Small intestine (tissue), 7 donors: Measurements from ENCODE around the gene MAPT. TPM values are rescaled to one million over a fixed set of nuclear protein-coding genes. Genes with fewer than 3 reads are reported as not detected.
"Not testable (repeated sequence)": the region's sequence is repeated elsewhere in the genome, so short reads cannot be mapped to it uniquely, and the experiment has no call there.

ENCODE experiments used
- DNase-seq, 2 donors: peaks; one replicate each; pipeline versions ENCODE4 v3.0.0 to v3.0.0-alpha.2; 2013
- FAIRE-seq: peaks from 2 replicates; lab custom pipeline; 2012; peaks lifted over from hg19 to GRCh38; lab: Jason Lieb, UNC
- H3K27ac ChIP-seq, 3 donors: one replicate each; pipeline ENCODE4 v1.5.1; 2013; ENCODE audit warnings: low read length in 2 of 3, mild to moderate bottlenecking in 2 of 3, control low read depth in 1 of 3, inconsistent platforms in 1 of 3, low read depth in 1 of 3, moderate library complexity in 1 of 3
- H3K27me3 ChIP-seq, 3 donors: one replicate each; pipeline ENCODE4 v1.6.1; 2013; ENCODE audit warnings: low read length in 3 of 3, inconsistent platforms in 1 of 3; ENCODE audit not compliant: control insufficient read depth in 3 of 3, insufficient read depth in 3 of 3
- H3K36me3 ChIP-seq, 3 donors: one replicate each; pipeline ENCODE4 v1.6.1; 2013; ENCODE audit warnings: low read length in 3 of 3, inconsistent platforms in 1 of 3, low read depth in 1 of 3, mild to moderate bottlenecking in 1 of 3, moderate library complexity in 1 of 3; ENCODE audit not compliant: control insufficient read depth in 3 of 3, insufficient read depth in 2 of 3
- H3K4me1 ChIP-seq, 3 donors: one replicate each; pipeline ENCODE4 v1.6.1; 2013; ENCODE audit warnings: low read length in 2 of 3, inconsistent platforms in 1 of 3, low read depth in 1 of 3, mild to moderate bottlenecking in 1 of 3, moderate library complexity in 1 of 3; ENCODE audit not compliant: control insufficient read depth in 3 of 3, insufficient read depth in 2 of 3
- H3K4me3 ChIP-seq, 3 donors: one replicate each; pipeline ENCODE4 v1.5.1; 2013; ENCODE audit warnings: low read length in 3 of 3, control low read depth in 1 of 3, inconsistent platforms in 1 of 3, low read depth in 1 of 3, mild to moderate bottlenecking in 1 of 3, moderate library complexity in 1 of 3
- H3K9me3 ChIP-seq, 2 donors: one replicate each; pipeline ENCODE4 v1.6.1; 2013; ENCODE audit warnings: low read depth in 1 of 2, low read length in 1 of 2; ENCODE audit not compliant: control insufficient read depth in 2 of 2, insufficient read depth in 1 of 2
- WGBS, 3 donors: extraction: QIAGEN DNeasy Blood & Tissue Kit; methylation state at CpG; one replicate each; pipeline ENCODE4 v1.1.7; 2013; 5-methylcytosine and 5-hydroxymethylcytosine counted together
- polyA plus RNA-seq, 4 donors: library from polyadenylated mRNA; stranded (reverse) in 3 of 4; unstranded in 1 of 4; fragments of 200-250 nt in 3 of 4; fragments of 120-200 nt in 1 of 4; gene quantifications; one replicate each; pipeline versions ENCODE4 v1.2.1 to v1.2.3, GENCODE V29; 2013
- donor health status: healthy with polysubstance abuse.
- donor health status: control.
- donor health status: control.
- donor health status: Bipolar disorder and iron deficiency.
- donor health status: healthy.

MAPT gene
- polyA plus RNA-seq, 4 donors = 0.54 to 6.0 (median 0.87) TPM; not detected in 1

DNA sequence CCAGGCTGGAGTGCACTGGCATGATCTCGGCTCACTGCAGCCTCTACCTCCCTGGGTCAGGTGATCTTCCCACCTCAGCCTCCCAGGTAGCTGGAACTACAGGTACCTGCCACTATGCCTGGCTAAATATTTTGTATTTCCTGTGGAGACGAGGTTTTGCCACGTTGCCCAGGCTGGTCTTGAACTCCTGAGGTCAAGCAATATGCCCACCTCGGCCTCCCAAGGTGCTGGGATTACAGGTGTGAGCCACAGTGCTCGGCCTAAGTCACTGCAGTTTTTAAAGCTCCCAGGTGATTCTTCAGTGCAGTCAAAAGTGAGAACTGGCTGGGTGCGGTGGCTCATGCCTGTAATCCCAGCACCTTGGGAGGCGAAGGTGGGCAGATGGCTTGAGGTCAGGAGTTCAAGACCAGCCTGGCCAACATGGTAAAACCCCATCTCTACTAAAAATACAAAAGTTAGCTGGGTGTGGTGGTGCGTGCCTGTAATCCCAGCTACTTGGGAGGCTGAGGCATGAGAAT is 125.1 kb downstream of the MAPT start:
- DNase-seq, H3K9me3 ChIP-seq, H3K27ac ChIP-seq, FAIRE-seq, H3K4me1 ChIP-seq, H3K27me3 ChIP-seq, H3K4me3 ChIP-seq: not testable (repeated sequence)
- WGBS, 3 donors = 93 to 95% (median 95%) methylated on average over 8 of the region's 8 CpGs
- H3K36me3 ChIP-seq = peaks cover 0 to 32% (median 0%) of the 10 kb centered on the region in 3 donors

DNA sequence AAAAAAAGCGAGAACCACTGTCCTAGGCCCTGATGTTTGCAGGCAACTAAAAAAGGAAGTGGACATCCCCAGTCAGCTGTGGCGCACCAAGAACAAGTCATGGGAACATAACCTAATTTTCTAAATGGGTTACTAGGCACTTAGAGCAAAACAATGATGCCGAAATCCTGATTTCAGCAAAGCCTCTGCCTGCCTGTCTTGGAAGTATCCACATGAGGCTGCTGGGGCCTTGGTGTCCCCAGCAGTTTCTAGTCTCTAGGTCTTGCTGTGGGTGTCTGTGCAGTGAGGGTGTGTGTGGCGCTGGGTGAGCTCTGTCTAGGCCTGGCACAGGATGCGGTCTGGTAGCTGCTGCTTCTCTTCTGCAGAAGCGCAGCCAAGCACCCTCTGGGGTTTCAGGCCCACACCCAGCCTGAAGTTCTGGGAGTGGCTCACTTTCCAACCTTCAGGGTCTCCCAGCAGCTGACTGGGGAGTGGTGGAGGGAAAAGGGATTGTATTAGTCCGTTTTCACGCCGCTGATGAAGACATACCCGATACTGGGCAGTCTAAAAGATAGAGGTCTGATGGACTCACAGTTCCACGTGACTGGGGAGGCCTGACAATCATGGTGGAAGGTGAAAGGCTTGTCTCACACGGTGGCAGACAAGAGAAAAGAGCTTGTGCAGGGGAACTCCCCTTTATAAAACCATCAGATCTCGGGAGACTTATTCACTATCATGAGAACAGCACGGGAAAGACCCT is 125.8 kb downstream of the MAPT start:
- Histone ChIP-seq H3K36me3 (peaks cover 0 to 38% (median 0%) of the 10 kb centered on the region in 3 donors), H3K27me3 (no peaks in the 10 kb centered on the region), H3K27ac (peak overlapping the region in 1 of 3 donors; percentile 28), H3K4me3 (no peak overlapping the region), H3K9me3 (no peaks in the 10 kb centered on the region), H3K4me1 (no peaks in the 10 kb centered on the region)
- DNase-seq (peak in 1 of 2 donors; percentile 14), FAIRE-seq (no peak)
- WGBS, 3 donors = 80 to 88% (median 86%) methylated on average over 14 of the region's 14 CpGs

DNA sequence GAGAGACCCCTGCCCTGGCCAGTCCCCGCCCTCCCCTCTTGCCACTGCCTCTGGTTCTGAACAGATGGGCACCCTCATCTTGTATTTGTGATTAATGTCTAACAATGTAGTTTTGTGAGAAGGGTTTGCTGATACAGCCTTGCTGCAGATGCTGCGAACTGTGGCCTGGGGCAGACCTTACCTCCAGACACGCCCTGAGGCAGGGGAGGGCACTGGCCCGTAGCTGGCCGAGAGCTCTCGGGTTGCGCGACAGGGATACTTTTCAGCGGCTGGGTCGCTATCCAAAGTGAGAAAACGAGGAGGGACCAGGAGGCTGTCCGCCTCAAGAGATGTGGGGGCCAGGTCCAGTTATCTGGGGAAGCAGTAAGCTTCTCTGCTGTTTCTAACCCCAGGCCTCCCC is 126.6 kb downstream of the MAPT start:
- no peak for DNase-seq
- WGBS, 3 donors = 91 to 94% (median 91%) methylated on average over 12 of the region's 12 CpGs
- H3K9me3 ChIP-seq = no peaks in the 10 kb centered on the region
- no peak for FAIRE-seq
- H3K36me3 ChIP-seq = peaks cover 0 to 46% (median 0%) of the 10 kb centered on the region in 3 donors
- no peak overlapping the region for H3K27ac ChIP-seq
- no peaks in the 10 kb centered on the region for H3K4me1 ChIP-seq
- no peak overlapping the region for H3K4me3 ChIP-seq
- no peaks in the 10 kb centered on the region for H3K27me3 ChIP-seq

DNA sequence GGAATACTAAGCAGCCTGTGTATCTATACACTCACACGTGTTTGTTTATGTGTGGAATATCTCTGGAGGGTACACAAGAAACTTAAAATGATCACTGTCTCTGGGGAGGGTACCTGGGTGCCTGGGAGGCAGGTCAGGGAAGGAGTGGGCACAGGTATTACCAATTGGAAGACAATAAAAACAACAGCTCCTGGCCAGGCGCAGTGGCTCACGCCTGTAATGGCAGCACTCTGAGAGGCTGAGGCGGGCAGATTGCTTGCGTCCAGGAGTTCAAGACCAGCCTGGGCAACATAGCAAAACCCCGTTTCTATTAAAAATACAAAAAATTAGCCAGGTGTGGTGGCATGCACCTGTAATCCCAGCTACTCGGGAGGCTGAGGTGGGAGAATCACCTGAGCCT is 129.0 kb downstream of the MAPT start:
- DNase-seq, H3K4me3 ChIP-seq, H3K9me3 ChIP-seq, FAIRE-seq, H3K27me3 ChIP-seq, H3K4me1 ChIP-seq, H3K27ac ChIP-seq: not testable (repeated sequence)
- H3K36me3 ChIP-seq = peaks cover 0 to 66% (median 0%) of the 10 kb centered on the region in 3 donors
- WGBS, 3 donors = 92 to 93% (median 93%) methylated on average over 7 of the region's 7 CpGs

DNA sequence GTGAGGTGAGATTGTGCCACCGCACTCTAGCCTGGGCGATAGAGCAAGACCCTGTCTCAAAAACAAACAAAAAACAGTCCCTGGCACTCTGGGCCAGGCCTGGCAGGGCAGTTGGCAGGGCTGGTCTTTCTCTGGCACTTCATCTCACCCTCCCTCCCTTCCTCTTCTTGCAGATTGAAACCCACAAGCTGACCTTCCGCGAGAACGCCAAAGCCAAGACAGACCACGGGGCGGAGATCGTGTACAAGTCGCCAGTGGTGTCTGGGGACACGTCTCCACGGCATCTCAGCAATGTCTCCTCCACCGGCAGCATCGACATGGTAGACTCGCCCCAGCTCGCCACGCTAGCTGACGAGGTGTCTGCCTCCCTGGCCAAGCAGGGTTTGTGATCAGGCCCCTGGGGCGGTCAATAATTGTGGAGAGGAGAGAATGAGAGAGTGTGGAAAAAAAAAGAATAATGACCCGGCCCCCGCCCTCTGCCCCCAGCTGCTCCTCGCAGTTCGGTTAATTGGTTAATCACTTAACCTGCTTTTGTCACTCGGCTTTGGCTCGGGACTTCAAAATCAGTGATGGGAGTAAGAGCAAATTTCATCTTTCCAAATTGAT is 129.5 kb downstream of the MAPT start:
- peaks cover 0 to 68% (median under 1%) of the 10 kb centered on the region in 3 donors for H3K36me3 ChIP-seq
- DNase-seq (no peak), FAIRE-seq (no peak)
- H3K27ac ChIP-seq = no peak overlapping the region
- no peaks in the 10 kb centered on the region for H3K4me1 ChIP-seq
- H3K4me3 ChIP-seq = no peak overlapping the region
- 91 to 95% (median 94%) methylated on average over 24 of the region's 24 CpGs for WGBS, 3 donors
- H3K27me3 ChIP-seq = no peaks in the 10 kb centered on the region
- H3K9me3 ChIP-seq = no peaks in the 10 kb centered on the region

DNA sequence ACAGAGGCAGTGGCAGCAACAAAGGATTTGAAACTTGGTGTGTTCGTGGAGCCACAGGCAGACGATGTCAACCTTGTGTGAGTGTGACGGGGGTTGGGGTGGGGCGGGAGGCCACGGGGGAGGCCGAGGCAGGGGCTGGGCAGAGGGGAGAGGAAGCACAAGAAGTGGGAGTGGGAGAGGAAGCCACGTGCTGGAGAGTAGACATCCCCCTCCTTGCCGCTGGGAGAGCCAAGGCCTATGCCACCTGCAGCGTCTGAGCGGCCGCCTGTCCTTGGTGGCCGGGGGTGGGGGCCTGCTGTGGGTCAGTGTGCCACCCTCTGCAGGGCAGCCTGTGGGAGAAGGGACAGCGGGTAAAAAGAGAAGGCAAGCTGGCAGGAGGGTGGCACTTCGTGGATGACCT is 130.2 kb downstream of the MAPT start:
- FAIRE-seq (no peak), DNase-seq (no peak)
- Histone ChIP-seq H3K27me3 (no peaks in the 10 kb centered on the region), H3K4me1 (no peaks in the 10 kb centered on the region), H3K9me3 (no peaks in the 10 kb centered on the region), H3K4me3 (no peak overlapping the region), H3K36me3 (peaks cover 2 to 74% (median 2%) of the 10 kb centered on the region in 3 donors), H3K27ac (no peak overlapping the region)
- 72 to 80% (median 80%) methylated on average over 11 to 14 of the region's 14 CpGs for WGBS, 3 donors

DNA sequence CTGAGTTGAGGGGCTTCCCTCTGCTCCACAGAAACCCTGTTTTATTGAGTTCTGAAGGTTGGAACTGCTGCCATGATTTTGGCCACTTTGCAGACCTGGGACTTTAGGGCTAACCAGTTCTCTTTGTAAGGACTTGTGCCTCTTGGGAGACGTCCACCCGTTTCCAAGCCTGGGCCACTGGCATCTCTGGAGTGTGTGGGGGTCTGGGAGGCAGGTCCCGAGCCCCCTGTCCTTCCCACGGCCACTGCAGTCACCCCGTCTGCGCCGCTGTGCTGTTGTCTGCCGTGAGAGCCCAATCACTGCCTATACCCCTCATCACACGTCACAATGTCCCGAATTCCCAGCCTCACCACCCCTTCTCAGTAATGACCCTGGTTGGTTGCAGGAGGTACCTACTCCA is 130.7 kb downstream of the MAPT start:
- peaks cover 2 to 76% (median 2%) of the 10 kb centered on the region in 3 donors for H3K36me3 ChIP-seq
- no peak overlapping the region for H3K4me3 ChIP-seq
- no peaks in the 10 kb centered on the region for H3K4me1 ChIP-seq
- H3K27ac ChIP-seq = no peak overlapping the region
- FAIRE-seq (no peak), DNase-seq (no peak)
- 87 to 89% (median 88%) methylated on average over 10 of the region's 10 CpGs for WGBS, 3 donors
- no peaks in the 10 kb centered on the region for H3K27me3 ChIP-seq
- no peaks in the 10 kb centered on the region for H3K9me3 ChIP-seq

DNA sequence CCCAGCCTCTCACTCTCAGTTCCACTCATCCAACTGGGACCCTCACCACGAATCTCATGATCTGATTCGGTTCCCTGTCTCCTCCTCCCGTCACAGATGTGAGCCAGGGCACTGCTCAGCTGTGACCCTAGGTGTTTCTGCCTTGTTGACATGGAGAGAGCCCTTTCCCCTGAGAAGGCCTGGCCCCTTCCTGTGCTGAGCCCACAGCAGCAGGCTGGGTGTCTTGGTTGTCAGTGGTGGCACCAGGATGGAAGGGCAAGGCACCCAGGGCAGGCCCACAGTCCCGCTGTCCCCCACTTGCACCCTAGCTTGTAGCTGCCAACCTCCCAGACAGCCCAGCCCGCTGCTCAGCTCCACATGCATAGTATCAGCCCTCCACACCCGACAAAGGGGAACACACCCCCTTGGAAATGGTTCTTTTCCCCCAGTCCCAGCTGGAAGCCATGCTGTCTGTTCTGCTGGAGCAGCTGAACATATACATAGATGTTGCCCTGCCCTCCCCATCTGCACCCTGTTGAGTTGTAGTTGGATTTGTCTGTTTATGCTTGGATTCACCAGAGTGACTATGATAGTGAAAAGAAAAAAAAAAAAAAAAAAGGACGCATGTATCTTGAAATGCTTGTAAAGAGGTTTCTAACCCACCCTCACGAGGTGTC is 131.3 kb downstream of the MAPT start:
- no peaks in the 10 kb centered on the region for H3K4me1 ChIP-seq
- DNase-seq (no peak), FAIRE-seq (no peak)
- peaks cover 2 to 77% (median 3%) of the 10 kb centered on the region in 3 donors for H3K36me3 ChIP-seq
- no peaks in the 10 kb centered on the region for H3K27me3 ChIP-seq
- H3K4me3 ChIP-seq = no peak overlapping the region
- H3K27ac ChIP-seq = no peak overlapping the region
- WGBS, 3 donors = 87 to 88% (median 88%) methylated on average over 8 of the region's 8 CpGs
- no peaks in the 10 kb centered on the region for H3K9me3 ChIP-seq
